GM18861 (cell line): ENCODE data around the gene FMN1.

Experiments used
- ATAC-seq: cut with Tn5 transposase; IDR thresholded peaks from one replicate; pipeline ENCODE4 v1.9.1; 2021; ENCODE audit not compliant: unreplicated experiment

FMN1 gene

DNA sequence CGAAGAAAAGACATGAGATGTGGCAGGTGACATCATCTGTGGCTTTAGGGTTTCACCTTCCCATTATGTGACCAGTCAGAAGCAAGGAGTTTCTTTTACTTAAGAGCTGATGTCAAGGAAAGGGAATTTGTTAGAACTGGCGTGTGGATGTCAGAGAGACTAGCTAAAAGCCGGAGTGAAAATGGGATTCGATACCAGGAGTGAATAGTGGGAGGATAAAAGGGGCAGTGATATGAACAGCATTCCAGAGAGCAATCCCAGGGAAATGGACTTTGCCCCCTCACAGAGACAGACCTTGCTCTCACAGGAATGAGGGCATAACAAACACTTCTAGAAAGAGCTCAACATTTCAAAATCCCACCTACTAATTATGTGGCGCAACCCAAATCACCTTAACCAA lies 5.9 kb upstream of the FMN1 start:
- ATAC-seq = no peak

DNA sequence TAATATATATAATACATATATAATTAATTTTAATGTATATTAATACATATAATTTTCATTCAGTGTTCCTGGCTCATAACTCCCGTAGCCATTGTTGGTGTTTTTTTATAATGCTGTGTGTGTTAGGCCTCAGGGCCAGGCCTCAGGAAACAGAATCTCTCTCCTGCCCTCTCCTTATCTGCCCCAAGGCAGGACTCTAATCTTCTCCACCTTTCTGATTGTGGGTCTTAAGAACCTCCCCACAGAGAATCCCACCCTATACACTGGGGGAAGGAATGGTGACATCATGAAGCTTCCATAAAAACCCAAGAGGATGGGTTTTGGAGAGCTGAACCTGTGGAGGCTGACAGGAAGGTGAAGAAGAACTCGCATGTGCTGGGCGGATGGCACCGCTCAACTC lies 4.0 kb upstream of the FMN1 start:
- no peak for ATAC-seq

GRCh38 chr15:33197636-33198035 lies 3.1 kb upstream of the FMN1 start:
- no peak for ATAC-seq

DNA sequence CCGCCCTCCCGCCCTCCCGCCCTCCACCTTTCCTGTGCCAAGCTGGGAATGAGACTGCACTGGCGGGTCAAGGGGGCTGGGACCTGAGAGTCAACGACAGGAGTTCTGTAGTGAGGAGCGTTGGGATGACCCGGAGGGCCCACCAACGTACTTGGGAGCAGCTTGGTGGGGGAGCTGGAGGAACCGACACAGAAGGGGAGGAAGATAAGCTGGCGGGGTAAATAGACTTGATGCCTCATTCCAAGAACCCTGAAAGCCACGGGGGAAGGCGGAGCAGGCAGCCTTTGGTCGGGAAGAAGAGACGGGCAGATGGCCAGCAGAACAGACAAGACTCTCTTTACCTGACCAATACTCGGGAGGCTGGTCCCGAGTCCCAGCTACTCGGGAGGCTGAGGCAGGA lies 277 bp downstream of the FMN1 start:
- no peak for ATAC-seq

GRCh38 chr15:33191591-33191990 lies 2.9 kb downstream of the FMN1 start:
- ATAC-seq = no peak

DNA sequence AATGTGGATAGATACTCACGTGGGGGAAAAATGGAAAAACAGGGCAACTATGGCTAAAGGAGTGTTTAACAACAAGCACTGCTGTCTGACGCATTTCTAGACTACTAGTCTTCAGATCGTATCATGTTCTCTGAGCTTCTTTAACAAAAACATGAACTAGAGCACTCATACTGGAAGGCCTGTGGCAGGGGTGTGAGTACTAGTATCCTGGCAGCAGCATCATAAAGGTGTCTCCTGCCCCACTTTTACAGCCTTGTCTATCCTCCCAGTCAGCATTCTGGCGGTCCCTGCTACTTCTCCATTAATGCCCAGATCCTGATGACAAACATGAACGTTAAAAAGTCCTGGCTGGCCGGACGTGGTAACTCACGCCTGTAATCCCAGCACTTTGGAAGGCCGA lies 4.0 kb downstream of the FMN1 start:
- no peak for ATAC-seq

- ATAC-seq = no peak
Measured at GRCh38 chr15:33188641-33189257, 5.8 kb downstream of the FMN1 start.

- no peak for ATAC-seq
Measured at GRCh38 chr15:33188159-33188558, 6.4 kb downstream of the FMN1 start.

- no peak for ATAC-seq
Measured at GRCh38 chr15:33183334-33183733, 11.2 kb downstream of the FMN1 start.

- ATAC-seq = no peak
Measured at GRCh38 chr15:33182926-33183325, 11.6 kb downstream of the FMN1 start.

- ATAC-seq = no peak
Measured at GRCh38 chr15:33182278-33182905, 12.1 kb downstream of the FMN1 start.

GRCh38 chr15:33179874-33180273 lies 14.6 kb downstream of the FMN1 start:
- ATAC-seq = no peak

- no peak for ATAC-seq
Measured at GRCh38 chr15:33171202-33171601, 23.3 kb downstream of the FMN1 start.

DNA sequence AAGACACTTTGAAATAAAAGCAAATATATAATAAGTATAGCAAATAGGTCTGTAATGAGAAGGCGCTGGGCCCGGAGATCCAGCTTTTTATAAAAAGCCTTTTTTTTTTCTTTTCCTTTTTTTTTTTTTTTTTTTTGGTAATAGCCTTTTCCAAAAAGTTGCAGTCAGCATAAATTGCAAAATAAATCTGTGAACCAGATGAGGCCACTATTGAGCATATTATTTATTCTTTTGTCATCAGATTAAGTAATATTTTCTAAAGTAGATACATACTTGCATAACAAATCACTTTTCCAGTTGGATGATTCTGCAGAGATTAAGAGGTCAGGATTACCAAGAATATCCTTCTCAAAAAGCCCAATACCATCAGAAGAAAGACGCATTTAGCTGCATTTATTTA lies 24.9 kb downstream of the FMN1 start:
- ATAC-seq = no peak

DNA sequence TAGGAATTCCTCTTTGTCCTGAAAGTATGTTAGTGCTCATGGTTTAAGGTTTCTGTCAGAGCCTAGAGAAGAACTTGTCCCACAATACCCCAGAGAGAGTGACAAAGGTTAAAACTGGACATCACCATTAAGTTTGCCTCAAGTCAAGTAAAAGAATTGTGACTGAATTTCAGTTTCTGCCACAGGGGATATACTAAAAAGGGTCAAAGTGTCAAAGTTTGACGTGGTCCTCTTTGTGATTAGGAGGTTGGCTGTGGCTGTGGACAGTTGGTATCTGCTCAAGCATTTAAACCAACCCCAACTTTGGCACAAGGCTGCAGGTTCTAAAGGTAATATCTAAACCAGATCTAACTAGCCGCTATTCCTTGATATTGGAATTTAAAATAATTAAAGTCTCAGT lies 26.1 kb downstream of the FMN1 start:
- ATAC-seq = peak; percentile 77

- ATAC-seq = no peak
Measured at GRCh38 chr15:33163816-33164215, 30.7 kb downstream of the FMN1 start.

GRCh38 chr15:33161209-33161608 lies 33.3 kb downstream of the FMN1 start:
- no peak for ATAC-seq

DNA sequence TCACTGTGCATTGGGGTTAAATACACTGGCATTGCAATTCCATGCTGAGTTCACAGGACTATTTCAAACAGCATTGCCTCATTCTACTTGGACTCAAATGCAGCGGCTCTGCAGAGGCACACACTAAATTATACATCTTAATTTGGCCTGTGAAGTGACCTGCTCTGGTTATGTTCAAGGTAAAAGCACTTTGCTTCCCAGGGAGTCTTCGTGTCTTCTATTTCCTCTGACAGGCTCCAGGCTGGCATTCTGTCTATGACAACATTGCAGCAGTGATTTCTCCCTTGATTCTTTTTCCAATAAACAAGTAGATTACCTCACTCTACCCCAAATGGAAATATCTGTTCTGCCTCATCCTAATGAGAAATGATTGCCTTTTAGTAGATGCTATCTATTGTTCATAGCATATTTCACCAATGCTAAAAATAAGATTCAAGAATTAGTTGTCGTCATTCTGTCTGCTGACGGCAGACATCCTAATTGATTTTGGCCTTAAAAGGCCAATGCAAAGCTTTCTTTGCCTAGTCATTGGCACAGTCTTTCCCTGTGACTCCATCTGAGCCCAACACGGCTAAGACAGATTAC lies 33.8 kb downstream of the FMN1 start:
- ATAC-seq = no peak

- ATAC-seq = no peak
Measured at GRCh38 chr15:33159726-33160453, 34.6 kb downstream of the FMN1 start.

GRCh38 chr15:33158366-33158765 lies 36.1 kb downstream of the FMN1 start:
- no peak for ATAC-seq

DNA sequence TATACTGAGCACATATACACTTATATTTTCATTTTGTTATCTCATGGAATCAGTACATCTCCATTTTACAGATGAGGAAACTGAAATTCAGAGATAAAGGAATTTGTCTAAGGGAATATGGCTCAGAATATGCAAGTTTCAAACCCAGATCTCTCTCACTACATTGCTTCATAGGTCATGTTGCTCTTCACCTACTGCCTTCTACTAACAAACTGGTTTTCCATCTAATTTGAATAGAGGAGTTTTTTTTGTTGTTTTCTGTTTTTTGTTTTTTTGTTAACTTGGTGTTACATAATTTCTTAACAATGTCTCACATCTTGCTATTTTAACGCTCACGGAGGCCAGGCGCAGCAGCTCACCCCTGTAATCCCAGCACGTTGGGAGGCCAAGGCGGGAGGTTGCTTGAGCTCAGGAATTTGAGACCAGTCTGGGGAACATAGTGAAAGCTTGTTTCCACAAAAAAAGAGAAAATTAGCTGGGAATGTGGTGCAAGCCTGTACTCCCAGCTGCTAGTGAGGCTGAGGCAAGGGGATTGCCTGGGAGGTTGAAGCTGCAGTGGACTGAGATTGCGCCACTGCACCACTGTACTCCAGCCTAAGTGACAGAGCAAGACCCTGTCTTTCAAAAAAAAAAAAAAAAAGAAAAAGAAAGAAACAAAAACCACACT lies 37.0 kb downstream of the FMN1 start:
- no peak for ATAC-seq
